ENCODE results near the gene SLC17A7. TPM values are rescaled to one million over a fixed set of nuclear protein-coding genes. Genes with fewer than 3 reads are reported as not detected.
A peak's percentile ranks its signal among the peaks of the same experiment; 100 is the strongest.

SLC17A7 gene
- total RNA-seq, 1 donor from 2014 or later, result 1.8 TPM

DNA sequence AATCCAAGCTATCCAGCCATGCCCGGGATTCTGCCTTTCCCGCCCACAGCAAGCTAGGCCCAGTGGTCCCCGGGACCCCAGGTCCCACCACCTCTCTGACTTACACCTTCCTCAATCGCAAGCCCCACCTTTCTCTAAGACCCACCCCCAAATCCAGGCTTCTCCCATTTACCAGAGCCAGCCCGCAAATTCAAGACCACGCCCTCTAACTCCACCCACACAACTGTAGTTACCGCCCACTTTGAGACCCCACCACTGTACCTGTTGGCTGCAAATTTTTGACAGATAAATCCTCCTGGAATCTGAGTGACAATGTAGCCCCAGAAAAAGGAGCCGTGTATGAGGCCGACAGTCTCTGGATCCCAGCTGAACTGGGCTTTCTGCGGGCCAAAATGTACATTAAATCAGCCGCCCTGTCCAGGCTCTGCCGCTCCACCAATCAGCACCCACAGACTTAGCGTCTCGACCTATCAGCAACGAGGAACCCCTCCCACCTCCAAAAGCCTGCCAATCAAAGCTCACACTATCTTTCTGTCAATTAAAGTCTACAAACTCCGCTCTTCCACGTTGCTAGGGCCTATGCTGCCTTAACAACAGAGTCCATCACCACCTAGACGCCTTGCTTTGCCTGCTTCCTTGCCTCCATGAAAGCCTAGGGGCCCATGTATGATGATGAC lies 6.3 kb downstream of the SLC17A7 start:
- DNase-seq (ENCODE audit: missing footprints), result no peak

DNA sequence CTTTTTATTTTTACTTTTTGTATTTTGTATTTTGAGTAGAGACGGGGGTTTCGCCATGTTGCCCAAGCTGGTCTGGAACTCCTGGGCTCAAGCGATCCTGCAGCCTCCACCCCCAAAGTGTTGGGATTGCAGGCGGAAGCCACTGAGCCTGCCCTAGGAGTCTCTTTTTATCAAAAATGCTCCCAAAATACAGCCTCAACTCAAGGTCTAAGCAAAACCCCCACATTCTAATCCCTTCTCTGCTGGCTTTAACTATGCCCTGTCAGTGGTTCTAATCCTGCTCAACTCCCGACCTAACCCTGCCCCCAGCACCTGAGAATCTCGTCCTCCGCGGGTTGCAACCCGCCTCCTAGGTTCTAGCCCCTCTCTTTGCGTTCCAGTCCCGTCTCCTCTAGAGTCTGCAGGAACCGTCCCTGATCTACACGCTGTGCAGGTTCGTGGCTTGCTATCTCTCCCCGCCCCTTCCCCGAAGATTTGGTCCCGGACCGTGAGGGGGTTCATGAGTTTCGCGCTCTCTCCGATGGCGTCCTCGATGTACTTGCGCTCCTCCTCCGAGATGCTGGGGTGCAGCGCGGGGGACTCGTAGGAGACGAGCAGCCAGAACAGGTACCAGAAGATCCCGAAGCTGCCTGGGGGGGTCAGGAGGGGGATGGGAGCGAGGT lies 8.0 kb downstream of the SLC17A7 start:
- intact Hi-C loops (cut with DNase I), result no loop called here
- ATAC-seq, result no peak
- no peak for DNase-seq (ENCODE audit: missing footprints)

More for the DNA sequence above, 6.3 kb downstream of the SLC17A7 start:
- no peak for ATAC-seq
- intact Hi-C loops (cut with DNase I), result no loop called here

DNA sequence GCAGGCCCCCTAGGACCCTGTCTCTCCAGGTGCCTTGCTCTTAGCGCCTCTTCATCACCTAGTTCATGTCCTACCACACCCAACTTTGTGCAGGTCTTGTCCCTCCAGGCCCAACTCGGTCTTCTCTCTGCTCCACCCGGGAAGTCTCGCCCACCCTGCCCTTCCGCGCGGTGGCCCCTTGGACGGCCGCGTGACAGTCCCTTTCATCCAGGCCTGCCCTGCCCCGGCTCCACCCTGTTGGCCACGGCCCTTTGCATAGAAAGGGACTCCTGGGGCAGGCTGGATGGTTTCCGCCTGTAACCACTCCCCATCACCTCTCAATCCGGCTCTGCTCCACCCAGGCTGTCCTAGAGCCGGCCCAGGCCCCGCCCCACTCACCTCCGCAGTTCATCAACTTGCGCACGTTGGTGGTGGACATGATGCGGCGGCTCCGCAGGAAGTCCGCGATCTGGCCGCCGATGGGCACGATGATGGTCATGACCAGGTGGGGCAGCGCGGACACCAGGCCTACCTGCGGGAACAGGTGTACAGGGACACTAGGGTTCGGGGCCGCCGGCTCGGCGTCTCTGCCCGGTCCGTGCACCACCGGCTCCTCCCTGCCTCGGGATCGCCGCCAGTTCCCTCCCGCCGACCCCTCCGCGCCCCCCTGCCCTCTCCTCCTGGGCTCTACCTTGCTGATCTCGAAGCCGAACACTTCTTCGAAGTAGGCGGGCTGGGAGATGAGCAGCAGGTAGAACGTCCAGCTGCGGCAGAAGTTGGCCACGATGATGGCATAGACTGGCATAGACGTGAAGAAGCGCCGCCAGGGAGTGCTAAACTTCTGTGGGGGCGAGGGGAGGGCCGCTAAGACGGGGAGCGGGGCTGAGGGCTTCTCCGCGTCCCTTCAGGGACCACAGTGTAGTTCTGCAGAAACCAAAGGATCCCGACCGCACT lies 8.9 kb downstream of the SLC17A7 start:
- no peak for DNase-seq (ENCODE audit: missing footprints)
- ATAC-seq, result no peak

DNA sequence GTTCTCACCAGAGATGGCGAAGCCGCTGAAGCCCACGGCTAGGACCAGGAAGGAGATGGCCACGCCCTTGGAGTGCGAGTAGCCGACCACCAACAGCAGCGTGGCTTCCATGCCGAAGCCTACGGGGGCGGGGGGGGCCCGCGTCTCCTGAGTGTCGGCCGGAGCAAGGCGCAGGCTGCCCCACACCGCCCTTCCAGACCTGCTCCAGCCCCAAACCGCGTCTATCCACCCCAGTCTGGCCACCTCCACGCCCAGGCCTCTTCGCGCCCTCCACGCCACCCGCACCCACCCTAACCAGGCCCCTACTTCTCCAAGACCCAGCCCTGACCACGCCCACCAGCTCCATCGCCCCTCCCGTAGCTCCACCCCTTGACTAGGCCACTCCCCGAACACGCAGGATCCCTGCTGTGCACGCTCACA lies 10.0 kb downstream of the SLC17A7 start:
- intact Hi-C loops (cut with DNase I), result no loop called here
- no peak for ATAC-seq
- DNase-seq (ENCODE audit: missing footprints), result no peak

More for the DNA sequence above, 8.9 kb downstream of the SLC17A7 start:
- intact Hi-C loops (cut with DNase I), result no loop called here

DNA sequence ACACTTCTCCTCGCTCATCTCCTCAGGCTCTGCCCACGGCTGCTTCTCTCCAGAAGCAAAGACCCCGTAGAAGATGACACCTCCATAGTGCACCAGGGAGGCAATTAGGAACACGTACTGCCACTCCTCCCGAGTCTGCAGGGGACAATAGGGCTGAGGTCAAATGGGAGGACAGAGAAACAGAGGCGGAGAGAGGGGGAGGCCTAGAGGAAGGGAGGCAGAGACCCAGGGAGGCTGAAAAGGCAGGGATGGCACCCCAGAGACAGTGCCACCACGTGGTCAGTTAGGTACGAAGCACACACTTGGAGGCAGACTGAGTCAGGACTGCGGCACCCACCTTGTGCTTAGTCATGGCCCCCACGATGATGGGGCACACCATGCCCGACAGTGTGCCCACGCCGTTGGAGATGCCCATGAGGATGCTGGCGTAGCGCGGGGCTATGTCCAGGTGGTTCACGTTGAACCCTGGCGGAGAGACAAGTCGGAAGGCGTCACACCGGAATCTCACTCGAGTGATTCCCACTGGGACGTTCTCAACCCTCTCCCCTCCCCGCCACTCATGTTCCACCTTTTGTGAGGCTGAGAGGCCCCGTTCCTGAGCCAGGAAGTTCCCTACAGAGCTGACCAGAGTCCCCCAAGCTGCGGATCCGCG lies 10.5 kb downstream of the SLC17A7 start:
- no peak for DNase-seq (ENCODE audit: missing footprints)
- intact Hi-C loops (cut with DNase I), result no loop called here
- no peak for ATAC-seq

DNA sequence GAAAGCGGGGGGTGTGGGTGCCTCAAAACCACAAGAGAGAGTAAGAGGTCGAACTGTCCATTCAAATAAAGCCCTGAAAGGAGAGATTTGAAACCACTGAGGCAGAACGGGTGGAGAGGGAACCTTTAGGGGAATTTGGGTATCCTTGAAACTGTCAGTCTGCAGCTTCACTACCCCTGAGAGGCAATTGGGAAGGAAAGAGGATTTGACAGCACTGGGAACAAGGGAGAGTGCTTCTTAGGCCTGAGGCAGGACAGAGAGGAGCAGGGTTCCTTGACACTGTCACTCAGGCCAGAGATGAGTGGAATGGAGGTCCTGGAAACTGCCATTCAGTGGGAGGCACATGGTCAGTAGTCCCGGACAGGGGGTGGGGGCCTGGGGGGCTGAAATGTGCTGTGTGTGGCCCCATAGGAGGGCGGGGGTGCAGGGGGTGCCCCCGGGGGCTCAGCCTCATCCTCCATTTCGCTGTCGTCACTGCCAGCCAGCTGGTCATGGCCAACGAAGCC lies 11.1 kb downstream of the SLC17A7 start:
- DNase-seq (ENCODE audit: missing footprints) (no peak), ATAC-seq (no peak)
- intact Hi-C loops (cut with DNase I), result no loop called here

DNA sequence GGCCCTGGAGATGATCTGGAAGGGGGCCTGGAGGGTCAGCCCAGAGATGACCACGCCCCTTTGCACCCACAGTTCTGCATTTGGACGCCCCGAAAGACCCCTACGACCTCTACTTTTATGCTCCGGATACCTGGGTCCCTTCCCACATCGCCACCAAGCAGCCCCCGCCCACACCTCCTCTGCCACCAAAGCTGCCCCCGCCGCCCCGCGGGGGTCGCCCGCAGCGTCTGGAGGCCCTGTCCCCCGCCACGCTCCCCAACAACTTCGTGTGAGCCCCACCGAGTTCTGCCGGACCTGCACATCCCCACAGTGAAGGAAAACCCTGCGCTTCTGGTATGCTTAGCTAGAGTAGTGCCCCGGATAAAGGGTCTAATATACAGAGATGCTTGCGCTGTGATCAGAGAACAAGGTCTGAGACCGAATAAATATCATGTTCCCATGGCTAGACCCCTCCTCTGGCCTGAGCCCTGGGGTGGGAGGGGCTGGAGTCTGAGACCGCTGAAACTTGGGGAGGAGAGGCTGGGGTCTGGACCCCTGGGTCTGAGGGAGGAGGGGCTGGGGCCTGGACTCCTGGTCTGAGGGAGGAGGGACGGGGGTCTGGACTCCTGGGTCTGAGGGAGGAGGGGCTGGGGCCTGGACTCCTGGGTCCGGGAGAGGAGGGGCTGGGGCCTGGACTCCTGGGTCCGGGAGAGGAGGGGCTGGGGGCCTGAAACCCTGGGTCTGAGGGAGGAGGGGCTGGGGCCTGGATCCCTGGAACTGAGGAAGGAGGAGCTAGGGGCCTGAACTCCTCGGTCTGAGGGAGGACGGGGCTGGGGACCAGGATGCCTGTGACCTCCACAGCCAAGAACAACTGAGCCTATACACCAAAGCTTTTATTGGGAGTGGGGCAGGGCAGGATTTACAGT lies 12.5 kb downstream of the SLC17A7 start:
- ATAC-seq (no peak), DNase-seq (ENCODE audit: missing footprints) (no peak)
- intact Hi-C loops (cut with DNase I), result no loop called here

DNA sequence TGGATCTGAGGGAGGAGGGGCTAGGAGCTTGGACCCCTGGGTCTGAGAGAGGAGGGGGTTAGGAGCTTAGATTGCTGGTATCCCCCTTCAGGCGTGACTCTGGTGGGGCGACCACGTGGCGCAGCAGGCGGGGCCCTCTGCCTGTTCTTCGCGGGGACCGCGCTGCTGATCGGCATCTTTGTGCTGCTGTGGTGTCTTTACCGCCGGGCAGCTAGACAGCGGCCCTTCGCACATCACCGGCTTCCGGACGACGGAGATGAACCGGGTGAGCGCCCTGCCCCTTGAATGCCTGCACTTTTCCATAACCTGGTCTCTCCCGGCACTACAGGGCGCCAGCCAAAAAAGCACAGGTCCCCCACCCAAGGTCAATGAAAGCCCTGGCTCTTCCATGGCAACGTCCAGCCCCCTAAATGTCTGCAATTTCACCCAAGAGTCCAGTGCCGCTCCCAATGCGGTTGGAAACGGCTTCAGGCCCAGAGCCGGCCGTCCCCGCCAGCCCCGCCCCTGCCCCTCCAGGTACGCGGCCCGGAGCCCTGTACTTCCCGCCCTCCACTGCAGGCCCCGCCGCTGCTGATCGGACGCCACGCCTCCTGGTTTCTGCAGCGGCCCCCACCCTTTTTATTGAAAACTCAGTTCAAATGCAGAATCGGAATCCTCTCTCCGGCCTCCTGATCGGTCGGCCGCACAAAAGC lies 13.3 kb downstream of the SLC17A7 start:
- intact Hi-C loops (cut with DNase I), result no loop called here
- DNase-seq (ENCODE audit: missing footprints) (no peak), ATAC-seq (no peak)

DNA sequence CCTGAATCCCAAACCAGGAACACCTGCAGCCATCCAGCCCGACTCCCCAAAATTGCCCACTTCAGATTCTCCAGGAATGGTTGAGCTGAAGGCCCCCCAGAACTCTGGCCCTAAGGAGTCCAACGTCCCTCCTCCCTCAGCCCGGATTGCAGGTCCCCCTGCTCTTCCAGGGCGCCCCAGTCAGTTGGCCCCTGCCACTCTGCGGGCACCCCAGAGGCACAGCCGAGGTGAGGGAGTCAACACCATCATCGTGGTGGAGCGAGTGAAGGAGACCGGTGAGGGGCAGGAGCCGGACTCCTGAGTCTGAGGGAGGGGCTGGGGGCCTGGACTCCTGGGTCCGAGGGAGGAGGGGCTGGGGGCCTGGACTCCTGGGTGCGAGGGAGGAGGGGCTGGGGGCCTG lies 14.0 kb downstream of the SLC17A7 start:
- intact Hi-C loops (cut with DNase I), result no loop called here
- ATAC-seq (no peak), DNase-seq (ENCODE audit: missing footprints) (no peak)

DNA sequence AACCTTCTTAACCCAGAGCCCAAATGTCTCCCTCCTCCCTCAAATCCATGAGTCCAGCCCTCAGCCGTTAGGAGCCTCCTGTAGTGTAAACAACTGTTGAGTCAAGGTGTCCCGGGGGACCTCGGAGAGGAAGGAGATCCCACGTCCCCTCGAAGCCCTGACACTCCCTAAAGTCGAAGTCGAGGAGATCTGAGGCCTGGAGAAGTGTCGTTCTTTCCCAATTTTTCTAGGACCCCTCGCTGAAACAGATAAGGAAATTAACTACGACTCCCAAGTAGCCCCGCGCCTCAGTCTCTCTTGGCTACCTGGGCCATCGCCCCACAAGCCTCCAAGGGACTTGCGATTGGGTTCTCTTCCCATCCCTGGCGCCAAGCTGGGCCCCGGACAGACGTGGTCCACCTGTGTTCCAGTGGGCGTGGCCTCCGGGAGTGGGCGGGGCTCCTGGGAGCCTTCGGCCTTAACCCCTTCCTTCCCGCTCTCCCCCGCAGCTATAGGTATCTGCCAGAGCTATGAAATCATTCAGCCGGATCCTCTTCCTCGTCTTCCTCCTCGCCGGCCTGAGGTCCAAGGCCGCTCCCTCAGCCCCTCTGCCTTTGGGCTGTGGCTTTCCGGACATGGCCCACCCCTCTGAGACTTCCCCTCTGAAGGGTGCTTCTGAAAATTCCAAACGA lies 15.3 kb downstream of the SLC17A7 start:
- DNase-seq (ENCODE audit: missing footprints) (no peak), ATAC-seq (no peak)
- intact Hi-C loops (cut with DNase I), result no loop called here

DNA sequence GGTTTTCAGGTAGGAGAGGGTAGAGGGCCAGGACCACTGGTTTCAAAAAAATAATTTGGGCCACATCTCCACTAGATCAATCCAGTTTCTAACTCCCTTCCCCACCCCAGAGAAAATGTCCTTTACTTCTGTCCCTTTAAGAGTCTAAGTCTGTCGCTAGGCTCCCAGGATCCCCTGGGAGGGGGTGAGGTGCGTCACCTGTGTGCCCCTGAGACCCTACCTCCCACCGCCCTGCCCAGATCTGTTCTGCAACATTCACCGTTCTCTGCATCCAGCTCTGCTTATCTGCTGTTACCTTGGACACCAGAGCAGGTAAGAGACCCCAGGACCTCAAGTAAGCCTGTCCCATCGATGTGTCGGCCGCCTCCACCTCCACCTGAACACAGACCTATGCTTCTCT lies 16.1 kb downstream of the SLC17A7 start, which contains the start of gene GFY:
TSS of gene GFY (plus strand) at position 211 of the 400 bp plus-strand sequence. CDS start 1,043 bp downstream, outside the sequence.
- DNase-seq (ENCODE audit: missing footprints) (no peak), ATAC-seq (no peak)
- intact Hi-C loops (cut with DNase I), result no loop called here

DNA sequence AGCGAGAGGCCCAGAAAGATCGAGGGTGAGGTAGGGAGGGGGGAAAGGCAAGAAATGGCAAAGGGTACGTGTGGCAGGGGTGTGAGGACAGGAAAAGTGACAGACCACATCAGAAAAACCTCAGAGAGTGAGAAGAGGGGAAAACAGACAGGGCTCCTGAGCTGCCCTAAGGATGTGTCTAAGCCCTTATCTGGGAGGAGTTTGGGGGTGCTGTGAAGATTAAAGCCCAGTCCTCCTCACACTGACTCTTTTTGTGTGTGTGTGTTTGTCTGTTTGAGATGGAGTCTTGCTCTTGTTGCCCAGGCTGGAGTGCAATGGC lies 17.4 kb downstream of the SLC17A7 start:
- DNase-seq (ENCODE audit: missing footprints), result no peak
- intact Hi-C loops (cut with DNase I), result no loop called here
- ATAC-seq, result no peak

DNA sequence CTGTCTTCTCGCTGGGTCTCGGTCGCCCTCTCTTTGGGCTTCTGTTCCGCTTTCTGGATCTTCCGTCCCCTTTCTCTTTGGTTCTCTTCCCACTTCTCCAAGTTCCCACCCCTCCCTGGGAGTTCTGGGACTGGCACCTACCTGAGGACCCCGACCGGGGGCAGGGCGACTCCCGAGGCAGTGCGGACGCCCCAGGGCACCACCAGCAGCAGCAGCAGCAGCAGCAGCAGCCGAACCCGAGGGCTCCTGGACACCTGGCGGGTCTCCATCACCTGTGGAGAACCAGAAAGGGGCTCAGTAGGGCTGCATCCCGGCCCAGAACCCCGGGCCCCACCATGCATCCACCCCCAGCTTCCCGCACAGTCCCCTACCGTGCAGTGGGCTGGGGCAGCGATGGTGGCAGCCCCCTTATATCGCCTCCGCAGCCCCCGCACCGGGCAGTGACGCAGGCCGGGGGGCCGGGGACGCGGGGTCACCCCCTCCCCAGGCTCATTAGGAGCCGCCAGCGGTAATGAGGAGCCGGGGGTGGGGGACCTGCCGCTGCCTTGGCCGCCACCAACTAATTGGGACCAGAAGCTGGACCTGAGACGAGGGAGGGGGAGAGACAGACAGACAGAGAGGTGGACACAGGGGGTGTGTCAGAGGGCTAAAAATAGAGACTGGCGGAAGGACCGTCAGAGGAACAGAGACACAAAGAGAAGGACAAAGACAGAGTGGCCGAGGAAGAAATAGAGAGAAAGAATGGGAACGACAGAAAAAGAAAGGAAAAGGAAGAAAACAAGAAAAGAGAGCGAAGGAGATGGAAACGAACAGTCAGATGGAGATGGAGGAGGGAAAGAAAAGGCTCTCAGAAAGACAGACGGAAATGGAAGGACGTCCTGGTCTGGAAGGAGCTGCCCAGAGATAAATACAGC lies 18.0 kb downstream of the SLC17A7 start, which contains the start of gene PTH2:
TSS of gene PTH2 (minus strand) at position 371 of the 914 bp plus-strand sequence. CDS start at position 269, 102 bp downstream.
- DNase-seq (ENCODE audit: missing footprints) (no peak), ATAC-seq (no peak)
- intact Hi-C loops (cut with DNase I), result no loop called here

DNA sequence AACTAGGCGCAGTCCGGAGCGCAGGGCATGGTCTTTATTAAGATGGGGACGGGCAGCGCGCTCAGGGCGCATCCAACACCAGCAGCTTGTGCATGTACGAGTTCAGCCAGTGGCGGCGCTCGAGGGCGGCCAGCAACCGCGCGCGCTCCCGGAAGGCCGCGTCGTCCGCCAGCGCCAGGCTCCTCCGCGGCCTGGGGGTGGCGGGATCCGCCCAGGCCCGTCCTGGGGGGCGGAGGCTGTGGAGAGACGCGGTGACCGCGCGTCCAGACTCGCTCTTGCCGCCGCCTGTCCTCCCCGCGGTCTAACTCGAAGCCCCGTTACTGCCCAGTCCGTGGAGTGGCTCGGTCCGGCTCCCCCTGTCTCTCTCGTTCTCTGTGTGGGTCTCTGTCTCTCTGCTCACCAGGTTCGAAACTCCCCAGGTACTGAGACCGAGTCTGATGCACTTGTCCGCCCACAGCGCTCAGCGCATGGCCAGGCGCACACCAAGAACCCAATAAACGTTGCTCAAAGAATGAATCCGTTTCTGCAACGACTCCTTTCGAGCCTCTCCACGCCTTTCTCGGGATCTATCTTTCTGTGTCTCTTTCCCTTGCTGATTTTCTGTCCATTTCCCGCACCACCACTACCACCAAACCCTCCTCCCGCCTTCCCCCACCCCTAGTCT lies 18.8 kb downstream of the SLC17A7 start:
- intact Hi-C loops (cut with DNase I), result no loop called here
- ATAC-seq (peak; percentile 64), DNase-seq (ENCODE audit: missing footprints) (no peak)

DNA sequence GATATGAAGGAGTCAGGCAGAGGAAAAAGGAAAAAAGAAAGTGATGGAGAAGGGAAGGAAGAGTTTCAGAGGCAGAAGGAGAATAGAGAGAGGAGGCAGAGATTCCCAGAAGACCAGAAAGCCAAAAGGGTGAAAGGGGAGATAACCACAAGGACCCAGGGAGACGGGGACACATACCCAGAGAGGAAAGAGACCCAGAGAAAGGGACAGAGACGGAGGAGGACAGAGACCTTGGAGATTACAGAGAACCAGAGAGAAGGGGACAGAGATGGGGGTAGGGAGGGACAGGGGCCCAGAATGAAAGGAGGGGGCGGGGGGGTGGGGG lies 19.5 kb downstream of the SLC17A7 start:
- no peak for DNase-seq (ENCODE audit: missing footprints)
- intact Hi-C loops (cut with DNase I), result no loop called here
- no peak for ATAC-seq
